ENCODE measurements around the gene FYCO1. TPM values are rescaled to one million over a fixed set of nuclear protein-coding genes. Genes with fewer than 3 reads are reported as not detected.

The FYCO1 gene
- total RNA-seq, 1 donor, result 57.8 TPM

DNA sequence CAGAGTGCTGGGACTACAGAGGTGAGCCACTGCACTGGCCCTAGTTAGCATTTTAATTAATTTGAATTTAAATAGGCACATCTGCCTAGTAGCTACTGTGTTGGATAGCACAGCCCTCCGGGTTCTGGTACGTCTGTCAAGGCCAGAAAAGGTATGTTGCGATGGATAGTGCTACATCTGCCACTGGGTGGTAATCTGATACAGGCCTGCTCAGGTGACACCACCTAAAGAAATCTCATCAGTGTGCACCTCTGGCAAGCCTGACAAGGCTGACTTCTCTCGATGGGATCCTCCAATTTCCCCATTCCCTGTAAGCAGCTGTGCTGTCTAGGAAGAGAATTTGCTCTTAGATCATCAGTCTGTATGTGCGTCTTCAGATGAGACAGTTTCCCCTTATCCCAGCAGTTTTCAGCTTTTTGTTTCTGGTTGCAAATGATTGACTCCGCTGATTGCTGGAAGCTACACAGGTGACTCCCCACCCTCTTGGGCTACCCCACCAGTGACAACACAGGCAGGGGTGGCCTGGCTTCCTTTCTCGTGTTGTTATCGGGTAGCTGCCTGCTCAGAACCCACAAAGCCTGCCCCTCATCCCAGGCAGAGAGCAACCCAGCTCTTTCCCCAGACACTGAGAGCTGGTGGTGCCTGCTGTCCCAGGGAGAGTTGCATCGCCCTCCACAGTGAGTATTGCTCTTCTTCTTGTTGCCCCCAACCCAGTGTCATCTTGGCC lies 109.5 kb downstream of the FYCO1 start, which contains the start of gene CCR9:
CCR9 (plus strand) TSS at position 565 of the 727 bp plus-strand sequence. CDS start 8,391 bp downstream, outside the sequence.
- no peak for DNase-seq (ENCODE audit: low read depth)
- no peak within 1 kb of the TSS for H3K4me3 ChIP-seq (ENCODE audit: low read depth, low read length)
- TF ChIP-seq, protein P1, sequence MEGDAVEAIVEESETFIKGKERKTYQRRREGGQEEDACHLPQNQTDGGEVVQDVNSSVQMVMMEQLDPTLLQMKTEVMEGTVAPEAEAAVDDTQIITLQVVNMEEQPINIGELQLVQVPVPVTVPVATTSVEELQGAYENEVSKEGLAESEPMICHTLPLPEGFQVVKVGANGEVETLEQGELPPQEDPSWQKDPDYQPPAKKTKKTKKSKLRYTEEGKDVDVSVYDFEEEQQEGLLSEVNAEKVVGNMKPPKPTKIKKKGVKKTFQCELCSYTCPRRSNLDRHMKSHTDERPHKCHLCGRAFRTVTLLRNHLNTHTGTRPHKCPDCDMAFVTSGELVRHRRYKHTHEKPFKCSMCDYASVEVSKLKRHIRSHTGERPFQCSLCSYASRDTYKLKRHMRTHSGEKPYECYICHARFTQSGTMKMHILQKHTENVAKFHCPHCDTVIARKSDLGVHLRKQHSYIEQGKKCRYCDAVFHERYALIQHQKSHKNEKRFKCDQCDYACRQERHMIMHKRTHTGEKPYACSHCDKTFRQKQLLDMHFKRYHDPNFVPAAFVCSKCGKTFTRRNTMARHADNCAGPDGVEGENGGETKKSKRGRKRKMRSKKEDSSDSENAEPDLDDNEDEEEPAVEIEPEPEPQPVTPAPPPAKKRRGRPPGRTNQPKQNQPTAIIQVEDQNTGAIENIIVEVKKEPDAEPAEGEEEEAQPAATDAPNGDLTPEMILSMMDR (IDR thresholded peaks at IDR 0.05; ENCODE audit: insufficient read depth, low read length), result no peak

DNA sequence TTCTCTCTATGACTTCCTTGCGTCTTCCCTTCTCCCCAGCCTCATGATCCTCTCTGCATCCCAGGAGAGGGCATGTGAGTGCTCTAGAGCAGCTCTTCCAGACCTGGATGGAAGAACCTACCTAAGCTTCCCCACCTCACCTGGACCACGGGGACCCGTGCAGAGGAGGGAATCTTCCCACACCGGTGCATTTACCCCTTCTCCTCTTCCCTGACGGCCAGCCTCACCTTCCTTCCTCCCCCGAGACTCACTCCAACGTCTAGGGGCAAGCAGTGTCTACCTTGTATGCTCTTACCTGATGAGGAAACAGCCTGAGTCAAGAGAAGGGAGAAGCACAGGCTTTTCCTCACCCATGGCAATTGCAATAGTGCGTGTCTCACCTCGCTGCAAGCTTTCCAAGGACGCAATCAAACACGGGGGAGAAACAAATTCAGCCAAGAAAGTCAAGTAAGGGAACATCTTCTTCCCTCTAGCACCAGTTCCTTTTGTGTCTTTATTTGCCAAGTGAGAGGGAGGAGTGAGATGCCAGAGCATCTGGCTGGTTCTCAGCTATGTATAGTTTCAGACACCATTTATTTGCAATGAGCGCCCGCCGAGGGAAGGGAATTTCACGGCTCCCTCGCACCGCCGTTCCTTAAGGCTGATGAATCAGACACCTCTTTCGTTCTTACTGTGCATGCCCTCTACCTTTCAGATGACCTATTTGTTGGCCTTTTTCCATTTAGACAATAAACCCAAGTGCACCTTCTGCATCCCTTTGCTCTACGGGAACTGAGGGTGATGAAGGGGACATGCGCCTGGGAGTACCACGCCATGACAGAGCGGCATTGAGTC lies 111.0 kb downstream of the FYCO1 start:
- TF ChIP-seq, protein P1 (IDR thresholded peaks at IDR 0.05; ENCODE audit: insufficient read depth, low read length), result no peak
- no peak for DNase-seq (ENCODE audit: low read depth)
- no peak overlapping the region for H3K4me3 ChIP-seq (ENCODE audit: low read depth, low read length)

DNA sequence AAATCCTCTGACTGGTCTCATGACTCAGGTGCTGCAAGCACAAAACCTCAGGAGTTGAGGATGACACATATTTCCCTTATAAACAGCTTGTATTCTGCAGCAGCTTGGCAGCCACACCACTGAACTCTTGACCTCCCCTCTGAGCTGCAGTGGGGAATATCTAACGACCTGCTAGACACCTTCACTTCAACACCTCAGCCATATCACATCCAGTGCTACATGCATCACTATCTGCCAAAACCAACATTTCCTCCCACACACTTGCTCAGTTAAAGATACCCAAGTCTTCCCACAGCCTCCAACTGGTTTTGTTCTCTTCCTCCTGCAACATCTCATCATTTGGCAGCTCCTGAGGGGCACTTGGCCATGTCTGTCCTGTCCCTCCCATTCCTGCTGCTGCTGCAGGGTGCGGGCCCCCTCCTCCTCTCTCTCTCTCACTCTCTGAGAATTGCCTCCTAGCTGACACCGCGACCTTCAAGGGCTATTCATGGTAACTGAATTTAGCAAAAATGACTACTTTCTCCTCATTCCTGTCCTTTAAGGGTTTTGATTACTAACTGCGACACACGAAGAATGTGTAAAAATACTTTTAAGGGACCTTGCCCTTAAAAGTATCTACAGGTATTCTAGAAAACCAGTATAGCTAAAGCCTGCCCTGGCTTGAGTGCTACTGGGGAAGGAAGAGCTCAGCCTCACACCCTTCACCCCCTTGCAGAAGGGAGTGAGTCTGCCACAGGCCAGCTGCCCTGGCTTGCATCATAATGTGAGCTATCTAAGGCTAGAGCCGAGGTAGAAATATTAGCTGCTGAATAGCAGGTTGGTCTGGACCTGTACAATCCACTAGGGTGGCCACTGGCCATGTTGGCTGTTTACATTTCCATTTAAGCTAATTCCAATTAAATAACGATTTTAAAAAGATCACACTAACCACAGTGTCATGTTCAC lies 114.3 kb downstream of the FYCO1 start:
- peak; percentile 14 for DNase-seq (ENCODE audit: low read depth)
- H3K4me3 ChIP-seq (ENCODE audit: low read depth, low read length), result no peak overlapping the region
- TF ChIP-seq, protein P1 (IDR thresholded peaks at IDR 0.05; ENCODE audit: insufficient read depth, low read length), result no peak

DNA sequence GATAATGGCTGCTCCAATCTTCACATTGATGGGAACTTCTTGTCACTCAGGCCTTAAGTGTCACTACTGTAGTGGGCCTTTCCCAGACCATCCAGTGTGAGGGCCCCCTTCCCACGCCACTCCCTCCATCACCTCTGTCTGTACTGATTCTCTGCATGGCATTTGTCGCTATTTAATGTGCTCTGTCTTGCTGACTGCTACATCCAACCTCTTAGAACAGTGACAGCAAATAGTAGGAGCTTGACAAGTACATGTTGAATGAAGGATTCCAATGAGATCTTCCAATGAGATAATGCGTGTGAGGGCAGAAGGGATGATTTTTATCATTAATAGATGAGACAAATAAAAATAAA lies 114.9 kb downstream of the FYCO1 start:
- TF ChIP-seq, protein P1 (IDR thresholded peaks at IDR 0.05; ENCODE audit: insufficient read depth, low read length), result no peak
- DNase-seq (ENCODE audit: low read depth), result no peak
- H3K4me3 ChIP-seq (ENCODE audit: low read depth, low read length), result no peak overlapping the region

DNA sequence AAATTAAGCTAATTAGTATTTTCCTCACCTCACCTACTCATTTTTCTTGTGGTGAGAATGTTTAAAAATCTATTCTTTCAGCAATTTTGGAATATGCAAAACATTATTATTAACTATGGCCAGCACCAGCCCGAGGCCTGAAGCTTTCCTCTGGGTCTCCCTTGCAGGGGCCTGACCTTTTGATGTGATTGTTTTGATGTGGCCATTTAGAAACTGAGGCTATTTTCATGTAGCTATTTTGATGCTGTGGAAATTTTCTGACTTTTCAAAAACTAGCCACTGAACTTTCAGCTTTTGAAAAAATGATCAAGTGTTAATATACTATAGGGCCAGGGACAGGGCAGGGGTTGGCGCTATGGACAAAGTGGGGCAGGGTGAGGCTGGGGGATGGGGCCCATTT lies 117.5 kb downstream of the FYCO1 start:
- DNase-seq (ENCODE audit: low read depth), result no peak
- TF ChIP-seq, protein P1 (IDR thresholded peaks at IDR 0.05; ENCODE audit: insufficient read depth, low read length), result no peak
- no peak overlapping the region for H3K4me3 ChIP-seq (ENCODE audit: low read depth, low read length)

DNA sequence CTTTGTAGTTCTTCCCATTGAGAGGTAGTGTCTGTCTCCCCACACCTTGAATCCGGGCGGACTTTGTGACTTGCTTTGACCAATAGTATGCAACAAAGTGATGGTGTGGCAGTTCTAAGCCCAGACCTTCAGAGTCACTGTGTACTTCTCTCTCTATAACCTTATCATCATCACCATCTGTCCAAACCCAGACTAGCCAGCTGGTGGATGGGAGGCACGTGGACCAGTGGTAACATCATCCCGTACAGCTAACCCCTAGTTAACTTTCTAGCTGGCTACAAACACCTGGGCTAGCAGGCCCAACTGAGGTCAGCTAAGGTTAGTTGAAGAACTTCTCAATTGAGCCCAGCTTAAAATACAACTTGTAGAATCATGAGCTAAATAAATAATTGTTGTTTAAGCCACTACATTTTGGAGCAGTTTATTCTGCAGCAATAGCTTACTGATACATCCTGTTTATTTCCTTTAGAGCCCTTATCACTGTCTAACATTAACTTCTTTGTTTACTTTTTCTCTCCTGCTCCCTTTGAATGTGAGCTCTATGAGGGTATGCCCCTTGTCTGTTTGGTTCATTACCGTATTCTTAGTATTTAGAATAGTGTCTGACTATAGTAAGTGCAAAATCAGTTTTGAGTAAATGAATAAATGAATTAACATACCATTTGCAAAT lies 120.8 kb downstream of the FYCO1 start:
- TF ChIP-seq, protein P1 (IDR thresholded peaks at IDR 0.05; ENCODE audit: insufficient read depth, low read length), result no peak
- H3K4me3 ChIP-seq (ENCODE audit: low read depth, low read length), result no peak overlapping the region
- DNase-seq (ENCODE audit: low read depth), result no peak
